Measurements from ENCODE around the gene MAP3K13. TPM values are rescaled to one million over a fixed set of nuclear protein-coding genes. Genes with fewer than 3 reads are reported as not detected.

The MAP3K13 gene
- total and polyA plus RNA-seq, 10 of the 15 experiments (the other 5 are each of a cell fraction or from before 2014, with no cell fraction given), result 10.5 to 70.8 (median 26.8) TPM

DNA sequence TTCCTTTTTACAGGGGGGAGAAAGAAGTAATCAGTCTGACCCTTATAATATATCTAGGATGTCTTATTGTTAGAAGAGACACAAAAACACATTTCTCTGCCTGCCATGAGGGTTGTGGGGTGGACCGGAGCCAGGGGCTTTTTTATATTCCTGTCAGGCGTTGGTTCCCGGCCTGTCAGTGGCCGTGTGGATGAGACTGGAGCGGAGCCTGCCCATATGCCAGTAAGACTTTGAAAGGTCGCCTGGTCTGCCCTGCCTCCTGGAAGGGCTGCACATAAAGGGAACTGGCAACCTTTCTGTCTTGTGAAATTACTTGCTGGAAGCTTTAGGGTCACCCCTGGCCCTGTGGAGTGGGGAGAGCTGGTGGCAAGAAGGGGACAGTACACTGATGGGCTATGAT, 34.7 kb downstream of the MAP3K13 start (continued):
- TF ChIP-seq, protein P1, sequence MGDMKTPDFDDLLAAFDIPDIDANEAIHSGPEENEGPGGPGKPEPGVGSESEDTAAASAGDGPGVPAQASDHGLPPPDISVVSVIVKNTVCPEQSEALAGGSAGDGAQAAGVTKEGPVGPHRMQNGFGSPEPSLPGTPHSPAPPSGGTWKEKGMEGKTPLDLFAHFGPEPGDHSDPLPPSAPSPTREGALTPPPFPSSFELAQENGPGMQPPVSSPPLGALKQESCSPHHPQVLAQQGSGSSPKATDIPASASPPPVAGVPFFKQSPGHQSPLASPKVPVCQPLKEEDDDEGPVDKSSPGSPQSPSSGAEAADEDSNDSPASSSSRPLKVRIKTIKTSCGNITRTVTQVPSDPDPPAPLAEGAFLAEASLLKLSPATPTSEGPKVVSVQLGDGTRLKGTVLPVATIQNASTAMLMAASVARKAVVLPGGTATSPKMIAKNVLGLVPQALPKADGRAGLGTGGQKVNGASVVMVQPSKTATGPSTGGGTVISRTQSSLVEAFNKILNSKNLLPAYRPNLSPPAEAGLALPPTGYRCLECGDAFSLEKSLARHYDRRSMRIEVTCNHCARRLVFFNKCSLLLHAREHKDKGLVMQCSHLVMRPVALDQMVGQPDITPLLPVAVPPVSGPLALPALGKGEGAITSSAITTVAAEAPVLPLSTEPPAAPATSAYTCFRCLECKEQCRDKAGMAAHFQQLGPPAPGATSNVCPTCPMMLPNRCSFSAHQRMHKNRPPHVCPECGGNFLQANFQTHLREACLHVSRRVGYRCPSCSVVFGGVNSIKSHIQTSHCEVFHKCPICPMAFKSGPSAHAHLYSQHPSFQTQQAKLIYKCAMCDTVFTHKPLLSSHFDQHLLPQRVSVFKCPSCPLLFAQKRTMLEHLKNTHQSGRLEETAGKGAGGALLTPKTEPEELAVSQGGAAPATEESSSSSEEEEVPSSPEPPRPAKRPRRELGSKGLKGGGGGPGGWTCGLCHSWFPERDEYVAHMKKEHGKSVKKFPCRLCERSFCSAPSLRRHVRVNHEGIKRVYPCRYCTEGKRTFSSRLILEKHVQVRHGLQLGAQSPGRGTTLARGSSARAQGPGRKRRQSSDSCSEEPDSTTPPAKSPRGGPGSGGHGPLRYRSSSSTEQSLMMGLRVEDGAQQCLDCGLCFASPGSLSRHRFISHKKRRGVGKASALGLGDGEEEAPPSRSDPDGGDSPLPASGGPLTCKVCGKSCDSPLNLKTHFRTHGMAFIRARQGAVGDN (IDR thresholded peaks at IDR 0.05), result no peak
- no peak for TF ChIP-seq RAD51 (IDR thresholded peaks at IDR 0.05)
- TF ChIP-seq, protein P2, sequence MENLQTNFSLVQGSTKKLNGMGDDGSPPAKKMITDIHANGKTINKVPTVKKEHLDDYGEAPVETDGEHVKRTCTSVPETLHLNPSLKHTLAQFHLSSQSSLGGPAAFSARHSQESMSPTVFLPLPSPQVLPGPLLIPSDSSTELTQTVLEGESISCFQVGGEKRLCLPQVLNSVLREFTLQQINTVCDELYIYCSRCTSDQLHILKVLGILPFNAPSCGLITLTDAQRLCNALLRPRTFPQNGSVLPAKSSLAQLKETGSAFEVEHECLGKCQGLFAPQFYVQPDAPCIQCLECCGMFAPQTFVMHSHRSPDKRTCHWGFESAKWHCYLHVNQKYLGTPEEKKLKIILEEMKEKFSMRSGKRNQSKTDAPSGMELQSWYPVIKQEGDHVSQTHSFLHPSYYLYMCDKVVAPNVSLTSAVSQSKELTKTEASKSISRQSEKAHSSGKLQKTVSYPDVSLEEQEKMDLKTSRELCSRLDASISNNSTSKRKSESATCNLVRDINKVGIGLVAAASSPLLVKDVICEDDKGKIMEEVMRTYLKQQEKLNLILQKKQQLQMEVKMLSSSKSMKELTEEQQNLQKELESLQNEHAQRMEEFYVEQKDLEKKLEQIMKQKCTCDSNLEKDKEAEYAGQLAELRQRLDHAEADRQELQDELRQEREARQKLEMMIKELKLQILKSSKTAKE (IDR thresholded peaks at IDR 0.05; ENCODE audit: low read depth, poor library complexity, severe bottlenecking), result no peak

DNA sequence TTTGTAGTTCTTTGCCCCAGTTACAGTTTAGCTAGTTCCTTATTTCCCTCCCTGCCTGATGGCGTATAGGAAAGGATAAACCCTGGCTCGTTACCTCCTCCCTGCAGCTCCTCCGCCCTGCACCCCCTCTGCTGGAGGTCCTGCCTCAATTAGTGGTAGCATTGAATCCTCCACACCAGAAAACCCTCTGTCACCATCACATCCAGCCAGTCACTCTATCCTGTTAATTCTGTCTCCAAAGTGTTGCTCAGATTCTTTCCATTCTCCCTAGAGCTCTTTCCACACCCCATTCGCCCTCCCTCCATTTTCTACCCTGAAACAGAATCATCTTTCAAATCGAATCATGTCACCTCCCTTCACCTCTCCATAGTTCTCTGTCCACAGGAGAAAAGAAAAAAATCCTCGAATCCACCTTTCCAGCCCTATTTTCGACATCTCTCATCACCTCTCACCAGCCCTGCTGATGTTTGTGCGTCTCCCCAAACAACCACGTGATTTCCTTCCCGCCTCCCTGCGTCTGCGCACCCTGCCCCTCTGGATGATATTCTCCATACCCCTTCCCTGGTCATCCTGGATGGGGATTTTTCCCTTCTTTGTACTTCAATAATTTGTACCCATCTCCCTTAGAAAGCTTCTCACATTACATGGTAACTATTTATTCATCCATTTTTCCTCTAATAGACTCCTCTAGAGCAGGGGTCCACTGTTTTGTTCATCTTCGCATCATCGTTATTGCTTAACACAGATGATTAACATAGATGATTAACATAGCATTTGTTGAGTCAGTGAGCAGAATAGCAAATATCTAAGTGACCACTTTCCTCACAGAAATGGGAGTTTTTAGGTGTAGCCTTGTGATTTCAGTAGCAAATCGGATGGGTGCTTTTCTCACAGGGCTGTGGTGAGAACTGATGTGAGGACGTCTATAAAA, 37.1 kb downstream of the MAP3K13 start:
- CTCF ChIA-PET, result no interaction called here
- Histone ChIP-seq H2AFZ (ENCODE audit: control insufficient read depth, low read depth, low read length) (no peak overlapping the region), H3K79me2 (ENCODE audit: control insufficient read depth, insufficient read depth, low read length) (no peaks in the 10 kb centered on the region), H3K27me3 (replicated peaks in 1 of 2; ENCODE audit: control insufficient read depth in 2 of 2, insufficient read depth in 2 of 2, low read length in 1 of 2) (no peaks in the 10 kb centered on the region), H3K9ac (ENCODE audit: control insufficient read depth, insufficient read depth, low read length) (no peak overlapping the region), H3K27ac (ENCODE audit: control insufficient read depth, insufficient read depth) (no peak overlapping the region), H3K4me2 (ENCODE audit: control insufficient read depth, insufficient read depth) (no peak overlapping the region), H4K20me1 (ENCODE audit: control insufficient read depth, insufficient read depth) (no peaks in the 10 kb centered on the region), H3K36me3 (ENCODE audit: control insufficient read depth in 2 of 2, insufficient read depth in 2 of 2, low read length in 1 of 2) (no peaks in the 10 kb centered on the region), H3K4me3 (no peak overlapping the region), H3K9me3 (replicated peaks; ENCODE audit: control insufficient read depth, insufficient read depth, low read length) (no peaks in the 10 kb centered on the region), H3K4me1 (ENCODE audit: control insufficient read depth, insufficient read depth, low read length) (no peaks in the 10 kb centered on the region)
- BruUV-seq (replicated peaks), result no TSS peak
- RAD21 ChIA-PET (ENCODE audit: unreplicated experiment), result no interaction called here
- DNase-seq (ENCODE audit: low read depth, low spot score) (no peak), FAIRE-seq (no peak), ATAC-seq (no peak)
- whole genome bisulfite sequencing (ENCODE audit: insufficient coverage, insufficient replicate concordance, low lambda C conversion rate, missing lambda C conversion rate), result 61% methylated on average over 16 of the region's 16 CpGs
- in situ Hi-C loops (cut with MboI) (no loop called here), intact Hi-C loops (cut with micrococcal nuclease; ENCODE audit: unreplicated experiment) (no loop called here)
- TF ChIP-seq, protein P3, sequence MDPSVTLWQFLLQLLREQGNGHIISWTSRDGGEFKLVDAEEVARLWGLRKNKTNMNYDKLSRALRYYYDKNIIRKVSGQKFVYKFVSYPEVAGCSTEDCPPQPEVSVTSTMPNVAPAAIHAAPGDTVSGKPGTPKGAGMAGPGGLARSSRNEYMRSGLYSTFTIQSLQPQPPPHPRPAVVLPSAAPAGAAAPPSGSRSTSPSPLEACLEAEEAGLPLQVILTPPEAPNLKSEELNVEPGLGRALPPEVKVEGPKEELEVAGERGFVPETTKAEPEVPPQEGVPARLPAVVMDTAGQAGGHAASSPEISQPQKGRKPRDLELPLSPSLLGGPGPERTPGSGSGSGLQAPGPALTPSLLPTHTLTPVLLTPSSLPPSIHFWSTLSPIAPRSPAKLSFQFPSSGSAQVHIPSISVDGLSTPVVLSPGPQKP (IDR thresholded peaks at IDR 0.05; ENCODE audit: low read depth, low read length), result no peak
- SMC1A ChIA-PET (ENCODE audit: uncharacterized antibody, unreplicated experiment), result no interaction called here
- POLR2A ChIA-PET, result no interaction called here

All from GM12878 (cell line).